ENCODE data around the gene ARL8A. TPM values are rescaled to one million over a fixed set of nuclear protein-coding genes. Genes with fewer than 3 reads are reported as not detected.
"Not testable (repeated sequence)": the region's sequence is repeated elsewhere in the genome, so short reads cannot be mapped to it uniquely, and the experiment has no call there.

Gene ARL8A
- total RNA-seq, 1 experiment from 2014 or later: 25.6 TPM

DNA sequence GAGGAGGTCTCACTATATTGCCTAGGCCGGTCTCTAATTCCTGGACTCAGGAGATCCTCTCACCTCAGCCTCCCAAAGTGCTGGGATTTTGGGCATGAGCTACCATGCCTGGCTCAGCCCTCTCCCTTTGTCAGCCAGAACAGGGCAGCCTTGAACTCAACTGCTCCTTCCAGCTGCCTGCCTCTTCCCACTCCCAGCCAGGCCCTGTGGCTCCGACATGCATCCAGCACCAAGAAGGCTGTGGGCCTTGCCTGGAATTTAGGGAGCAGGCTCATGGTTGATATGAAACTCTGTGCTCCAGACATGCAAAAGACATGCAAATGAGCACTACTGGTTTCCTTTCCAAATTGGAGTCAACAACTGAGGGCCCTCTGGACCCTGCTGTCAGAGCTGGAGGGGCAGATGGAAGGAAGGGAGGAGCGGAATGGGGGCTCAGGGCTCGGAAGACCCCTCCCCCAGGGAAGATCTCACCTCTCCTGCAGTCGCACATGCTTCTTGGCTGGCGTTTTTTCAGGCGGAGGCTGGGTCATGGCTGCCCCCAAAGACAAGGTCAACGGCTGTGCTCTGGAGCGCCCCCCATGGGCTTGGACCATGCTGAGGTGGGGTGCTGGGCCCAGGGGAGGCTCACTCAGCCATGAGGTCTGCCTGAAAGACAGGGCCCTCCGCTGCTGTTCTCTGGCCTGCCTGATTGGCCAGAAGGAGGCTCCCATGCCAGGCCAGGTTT, 14.4 kb upstream of the ARL8A start:
- DNase-seq (ENCODE audit: low read depth): no peak

DNA sequence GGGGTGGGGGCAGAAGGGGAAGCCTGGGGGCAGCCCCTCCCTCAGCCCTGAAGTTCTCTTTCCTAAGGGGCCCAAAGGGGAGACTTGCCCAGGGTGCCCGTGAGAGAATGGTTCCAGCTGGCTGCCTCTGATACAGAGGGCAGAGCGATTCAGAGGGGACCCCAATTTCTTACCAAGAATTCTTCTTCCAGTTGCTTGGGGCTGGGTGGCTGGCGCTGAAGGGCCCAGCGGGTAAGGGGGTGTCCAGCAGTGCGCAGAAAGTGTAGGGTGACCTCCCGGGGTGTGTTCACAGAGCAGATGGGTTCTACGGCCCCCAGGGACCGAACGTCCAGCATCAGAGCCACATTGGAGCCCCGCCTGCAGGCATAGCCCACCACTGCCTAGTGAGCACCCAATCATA, 13.4 kb upstream of the ARL8A start:
- DNase-seq (ENCODE audit: low read depth): no peak

DNA sequence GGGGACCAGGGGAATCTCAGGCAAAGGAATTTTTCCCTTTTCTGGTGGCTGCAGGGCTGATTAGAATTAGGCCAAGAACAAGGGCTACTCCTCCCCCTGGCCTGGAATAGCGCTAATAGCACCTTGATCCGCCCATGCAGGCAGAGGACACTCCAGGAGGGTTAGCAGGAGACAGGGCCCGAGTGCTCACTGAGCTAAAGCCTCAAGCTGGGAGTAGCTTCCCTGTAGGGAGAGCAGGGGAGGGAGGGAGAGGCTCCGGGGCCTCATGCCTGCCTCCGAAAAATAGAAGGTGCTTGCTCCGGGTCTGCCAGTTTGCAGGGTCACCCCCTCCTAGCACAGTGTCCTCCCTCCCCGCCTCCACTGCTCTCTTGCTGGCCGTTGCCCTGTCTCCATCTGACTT, 12.1 kb upstream of the ARL8A start:
- no peak for DNase-seq (ENCODE audit: low read depth)

DNA sequence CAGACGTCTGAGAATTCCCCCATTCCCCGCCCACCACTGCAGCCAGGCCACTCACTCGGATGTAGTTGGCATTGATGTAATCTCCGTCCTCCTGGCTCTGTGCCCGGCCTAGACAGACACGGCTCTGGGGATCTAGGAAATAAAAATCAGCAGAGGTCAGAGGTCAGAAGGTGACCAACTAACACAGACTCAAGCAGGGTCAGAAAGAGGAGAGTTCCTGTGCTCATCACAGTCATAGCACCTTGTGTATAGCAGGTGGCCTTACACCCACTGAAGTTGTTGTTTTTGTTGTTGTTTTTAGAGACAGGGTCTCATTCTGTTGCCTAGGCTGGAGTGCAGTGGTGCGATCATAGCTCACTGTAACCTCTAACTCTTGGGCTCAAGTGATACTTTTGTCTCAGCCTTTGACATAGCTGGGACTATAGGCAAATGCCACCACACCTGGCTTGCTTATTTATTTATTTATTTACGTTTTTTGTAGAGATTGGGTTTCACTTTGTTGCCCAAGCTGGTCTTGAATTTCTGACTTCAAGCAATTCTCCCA, 11.0 kb upstream of the ARL8A start:
- DNase-seq (ENCODE audit: low read depth): no peak

DNA sequence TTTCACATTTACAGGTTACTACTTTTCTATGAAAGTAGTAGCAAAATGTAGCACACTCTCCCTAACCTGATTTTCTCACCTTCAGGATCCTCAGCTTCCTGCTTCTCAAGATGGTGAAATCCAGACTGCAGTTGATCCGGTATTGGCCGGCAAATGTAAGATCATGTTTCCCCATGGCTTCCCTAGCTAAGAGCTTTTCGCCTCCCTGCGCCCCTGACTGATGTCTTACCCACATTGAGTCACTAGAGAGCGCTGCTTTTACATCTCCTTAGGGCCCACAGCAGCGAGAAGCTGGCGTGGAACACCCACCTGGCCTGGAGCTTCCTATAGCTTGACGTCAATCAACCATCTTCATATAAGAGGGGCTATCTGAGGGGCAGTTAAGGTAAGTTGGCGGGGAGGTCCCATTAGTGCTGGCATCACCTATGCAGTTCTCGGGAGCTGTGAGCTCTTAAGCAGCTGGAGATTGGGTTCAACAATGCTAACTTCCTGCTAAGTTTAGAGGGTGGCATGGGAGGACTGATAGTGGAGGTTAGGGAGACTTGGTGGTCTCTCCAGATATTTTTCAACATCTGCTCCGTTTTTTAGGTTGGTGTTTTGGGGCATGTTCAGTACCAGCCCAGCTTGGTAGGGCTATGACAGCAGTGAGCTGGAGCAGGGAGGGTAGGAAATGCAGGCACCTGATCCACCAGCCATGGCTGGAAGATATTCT, 10.4 kb upstream of the ARL8A start:
- peak; percentile 69 for DNase-seq (ENCODE audit: low read depth)

DNA sequence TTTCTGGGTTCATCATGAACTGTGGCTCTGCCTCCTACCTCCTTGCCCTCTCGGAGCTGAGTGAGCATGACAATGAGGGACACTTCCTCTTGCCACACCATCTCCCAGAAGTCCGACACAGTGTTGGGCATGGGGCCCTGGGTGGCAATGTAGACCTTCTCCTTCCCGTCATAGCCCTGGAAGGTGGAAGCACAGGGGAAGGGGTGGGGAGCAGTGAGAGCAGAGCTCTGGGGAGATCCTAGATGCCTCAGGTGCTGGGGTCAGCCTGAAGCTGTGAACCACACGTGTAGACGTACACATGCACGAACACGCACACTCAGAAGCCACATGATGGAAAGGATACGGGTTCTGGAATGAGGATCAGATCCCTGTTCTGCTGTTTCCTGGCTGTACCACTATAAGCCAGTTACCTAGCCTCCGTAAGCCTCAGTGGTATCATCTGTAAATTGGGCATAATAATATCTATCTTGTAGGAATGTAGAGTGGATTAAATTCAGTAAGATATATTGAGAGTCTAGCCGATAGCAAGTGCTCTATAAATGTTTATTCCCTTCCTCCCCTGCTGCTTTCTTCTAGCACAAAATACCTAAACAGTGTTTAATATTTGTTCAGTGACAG, 9.7 kb upstream of the ARL8A start:
- DNase-seq (ENCODE audit: low read depth): no peak

DNA sequence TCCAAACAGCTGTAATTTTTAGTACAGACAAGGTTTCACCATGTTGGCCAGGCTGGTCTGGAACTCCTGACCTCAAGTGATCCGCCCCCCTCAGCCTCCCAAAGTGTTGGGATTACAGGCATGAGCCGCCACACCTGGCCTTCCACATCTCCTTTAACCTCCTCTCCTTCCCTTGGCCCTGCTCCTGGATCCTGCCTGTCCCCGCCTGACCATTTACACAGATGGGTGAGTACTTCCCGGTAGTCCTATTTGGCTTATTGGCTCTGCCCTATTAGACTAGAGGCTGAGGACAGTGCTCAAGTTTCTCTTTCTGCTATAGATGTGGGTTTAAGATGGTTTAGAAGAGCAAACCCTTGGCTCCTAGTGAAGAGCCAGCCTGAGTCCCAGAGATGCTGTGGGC, 8.7 kb upstream of the ARL8A start:
- DNase-seq (ENCODE audit: low read depth): no peak

DNA sequence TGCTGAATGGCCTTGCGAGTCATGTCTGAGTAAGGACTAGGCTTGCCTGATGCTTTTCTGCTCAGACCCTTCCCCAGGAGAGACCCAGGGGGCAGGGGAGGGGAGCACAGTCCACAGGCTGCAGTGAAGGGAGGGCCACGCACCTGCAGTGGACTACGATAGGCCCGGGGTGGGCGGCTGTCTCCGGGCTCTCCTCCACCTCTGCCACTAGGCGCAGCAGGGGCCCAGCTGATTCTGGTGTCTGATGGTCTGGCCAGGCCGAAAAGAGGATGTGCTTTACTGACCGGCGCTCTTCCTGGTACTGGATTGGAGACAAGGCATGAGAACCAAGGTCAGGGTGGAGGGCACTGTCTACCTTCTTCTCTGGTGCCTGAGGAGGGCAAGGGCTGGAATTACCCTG, 7.9 kb upstream of the ARL8A start:
- no peak for DNase-seq (ENCODE audit: low read depth)

DNA sequence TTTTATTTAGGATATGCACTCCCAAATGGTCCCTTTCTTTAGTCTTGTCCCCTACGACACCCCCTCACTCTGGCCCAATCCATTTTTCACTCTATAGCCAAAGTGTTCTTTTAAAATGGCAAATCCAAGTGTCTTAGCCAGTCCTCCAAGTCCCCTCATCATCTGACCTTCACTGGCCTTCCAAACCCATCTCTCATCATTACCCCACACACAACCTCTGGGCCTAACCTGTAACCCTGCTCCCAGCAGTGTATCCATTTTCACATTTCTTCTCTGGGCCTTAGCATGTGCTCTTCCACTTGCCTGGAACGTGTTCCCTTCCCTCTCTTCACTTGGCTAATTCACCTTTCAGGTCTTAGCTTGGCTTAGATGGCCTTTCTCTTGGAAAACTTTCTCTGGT, 6.5 kb upstream of the ARL8A start:
- no peak for DNase-seq (ENCODE audit: low read depth)

DNA sequence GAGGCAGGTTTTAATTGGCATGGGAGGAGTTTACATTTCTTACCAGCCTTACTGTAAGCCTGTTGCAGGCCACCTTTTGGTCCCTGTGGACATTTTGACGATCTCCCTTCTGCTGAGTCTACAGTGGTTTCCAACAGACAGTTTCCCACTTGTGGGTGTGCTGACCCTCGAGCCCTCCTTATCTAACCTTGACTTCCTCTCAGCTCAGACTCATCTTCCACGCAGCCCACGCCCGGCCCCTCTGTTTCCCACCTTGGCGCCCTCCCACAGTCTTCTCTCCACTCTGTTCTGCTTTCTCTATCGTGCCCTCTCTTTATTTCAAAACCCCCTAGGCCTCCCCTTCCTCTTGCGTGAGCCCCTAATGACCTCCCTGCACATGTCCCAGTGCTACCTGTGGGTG, 6.1 kb upstream of the ARL8A start:
- DNase-seq (ENCODE audit: low read depth): no peak

DNA sequence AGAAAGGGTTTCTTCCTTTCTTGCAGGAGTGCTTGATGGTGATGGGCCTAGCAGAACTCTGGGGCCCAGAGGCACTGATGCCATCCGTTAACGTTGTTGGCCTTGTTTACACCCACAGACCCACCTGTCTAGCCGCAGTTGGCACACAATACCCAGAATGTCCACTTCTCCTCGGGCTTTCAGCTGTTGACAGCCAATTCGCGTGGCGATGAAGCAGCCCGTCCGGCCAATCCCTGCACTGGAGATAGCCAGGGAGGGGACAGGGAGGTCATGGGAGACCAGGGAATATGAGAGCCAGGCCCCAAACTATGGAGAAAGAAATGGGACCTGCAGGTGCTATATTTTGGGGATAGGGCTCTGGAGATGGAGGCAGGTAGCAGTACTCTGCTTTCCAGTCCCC, 5.7 kb upstream of the ARL8A start:
- no peak for DNase-seq (ENCODE audit: low read depth)

DNA sequence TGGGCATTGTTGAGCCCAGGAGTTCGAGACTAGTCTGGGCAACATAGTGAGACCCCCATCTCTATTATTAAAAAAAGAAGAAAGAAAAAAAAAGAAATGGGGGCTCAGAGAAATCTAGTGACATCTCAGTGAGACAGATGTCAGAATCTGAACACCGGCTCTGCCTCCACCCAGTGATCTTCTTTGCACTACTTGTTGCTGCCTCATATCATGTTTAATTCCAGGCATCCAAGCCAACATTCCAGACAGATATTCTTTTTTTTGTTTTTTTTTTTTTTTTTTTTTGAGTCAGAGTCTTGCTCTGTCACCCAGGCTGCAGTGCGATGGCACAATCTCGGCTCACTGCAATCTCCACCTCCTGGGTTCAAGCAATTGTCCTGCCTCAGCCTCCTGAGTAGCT, 5.0 kb upstream of the ARL8A start:
- no peak for DNase-seq (ENCODE audit: low read depth)

DNA sequence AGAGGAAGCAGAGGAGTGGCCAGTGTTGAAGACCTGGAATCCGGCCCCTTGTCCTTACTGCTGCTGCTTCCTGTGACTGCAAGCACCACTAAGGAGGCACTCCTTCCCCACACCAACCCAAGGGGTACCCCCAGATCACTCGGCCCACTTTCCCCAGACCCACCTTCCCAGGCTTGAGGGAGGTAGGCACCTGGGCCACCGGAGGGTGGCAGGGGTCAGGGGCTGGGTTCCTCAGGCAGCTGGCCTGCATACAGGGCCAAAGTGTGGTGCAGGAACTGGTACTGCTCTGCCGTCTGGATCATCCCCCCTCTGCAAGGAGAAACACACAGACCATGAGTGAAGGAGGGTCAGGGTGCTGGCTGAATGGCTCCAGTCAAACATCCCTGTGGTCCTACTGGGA, 3.9 kb upstream of the ARL8A start:
- no peak for DNase-seq (ENCODE audit: low read depth)

DNA sequence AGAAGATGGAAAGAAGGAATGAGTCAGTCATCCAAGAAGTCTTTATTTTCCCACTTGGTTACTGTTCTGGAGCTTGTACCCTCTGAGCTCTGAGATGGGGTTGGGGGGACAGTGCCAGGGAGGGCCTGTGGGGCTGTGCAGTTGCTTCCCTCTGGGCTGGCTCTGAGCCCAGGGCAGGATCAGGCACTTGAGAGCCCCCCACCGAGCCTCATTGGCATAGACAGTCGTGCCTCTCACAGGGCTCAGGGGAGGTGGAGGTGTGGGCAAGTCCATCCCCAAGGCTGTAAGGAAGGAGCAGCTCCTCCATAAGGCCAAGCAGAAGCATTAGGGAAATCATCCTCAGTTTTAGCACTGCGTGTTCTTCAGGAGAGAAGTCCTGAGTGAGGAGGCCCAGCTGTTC, 2.5 kb upstream of the ARL8A start:
- no peak for DNase-seq (ENCODE audit: low read depth)

DNA sequence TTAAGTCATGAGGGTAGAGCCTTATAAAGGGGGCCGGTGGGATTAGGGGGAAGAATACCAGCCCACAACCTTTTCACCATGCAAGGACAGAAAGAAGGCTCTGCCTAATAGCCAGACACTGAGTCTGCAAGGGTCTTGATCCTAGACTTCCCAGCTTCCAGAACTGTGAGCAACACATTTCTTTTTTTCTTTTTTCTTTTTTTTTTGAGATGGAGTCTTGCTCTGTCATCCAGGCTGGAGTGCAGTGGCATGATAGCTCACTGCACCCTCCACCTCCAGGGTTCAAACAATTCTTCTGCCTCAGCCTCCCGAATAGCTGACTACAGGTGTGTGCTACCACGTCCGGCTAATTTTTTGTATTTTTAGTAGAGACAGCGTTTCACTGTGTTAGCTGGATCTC, 1.7 kb upstream of the ARL8A start:
- no peak for DNase-seq (ENCODE audit: low read depth)

DNA sequence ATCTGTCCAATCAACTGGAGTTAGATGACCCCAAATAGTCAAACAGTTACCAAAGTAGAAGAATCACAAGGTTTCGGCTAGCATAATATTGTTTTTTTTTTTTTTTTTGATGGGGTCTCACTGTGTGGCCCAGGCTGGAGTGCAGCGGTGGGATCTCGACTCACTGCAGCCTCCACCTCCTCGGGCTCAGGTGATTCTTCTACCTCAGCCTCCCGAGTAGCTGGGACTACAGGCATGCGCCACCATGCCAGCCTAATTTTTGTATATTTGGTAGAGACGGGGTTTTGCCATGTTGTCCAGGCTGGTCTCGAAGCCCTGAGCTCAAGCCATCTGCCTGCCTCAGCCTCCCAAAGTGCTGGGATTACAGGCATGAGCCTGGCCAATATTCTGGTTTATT, 1.2 kb upstream of the ARL8A start:
- DNase-seq (ENCODE audit: low read depth): not testable (repeated sequence)

DNA sequence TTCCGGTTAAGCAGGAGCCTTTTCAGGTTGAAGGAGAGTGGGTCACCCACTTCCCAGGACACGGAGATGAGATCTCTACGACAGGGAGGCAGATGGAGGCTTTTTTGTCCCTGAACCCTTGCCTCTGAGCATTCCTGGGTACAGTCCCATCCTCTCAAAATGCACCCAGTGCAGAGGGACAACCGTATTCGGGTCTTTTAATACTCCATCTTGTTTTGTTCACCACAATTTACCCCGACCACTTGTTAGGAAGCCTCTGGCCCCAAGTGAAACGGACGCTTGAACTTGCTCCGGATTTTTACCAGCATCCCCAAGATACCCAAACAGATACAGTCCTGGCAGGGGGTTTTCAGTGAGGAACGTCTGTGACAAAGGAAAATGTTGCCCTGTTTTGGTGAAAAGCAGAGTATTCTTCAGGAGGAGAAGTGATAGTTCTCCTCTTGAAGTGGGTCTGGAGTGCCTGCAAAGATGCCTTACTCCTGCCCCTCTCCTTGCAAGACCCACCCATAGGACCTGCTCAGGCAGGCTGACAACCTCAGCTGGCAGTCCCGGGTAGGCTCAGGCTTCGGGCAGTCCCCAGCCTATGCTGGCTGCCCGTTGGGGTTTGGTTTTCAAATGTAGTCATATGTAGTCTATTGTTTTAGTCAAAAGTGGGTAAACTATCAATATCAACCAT, 669 bp upstream of the ARL8A start:
- DNase-seq (ENCODE audit: low read depth): no peak

DNA sequence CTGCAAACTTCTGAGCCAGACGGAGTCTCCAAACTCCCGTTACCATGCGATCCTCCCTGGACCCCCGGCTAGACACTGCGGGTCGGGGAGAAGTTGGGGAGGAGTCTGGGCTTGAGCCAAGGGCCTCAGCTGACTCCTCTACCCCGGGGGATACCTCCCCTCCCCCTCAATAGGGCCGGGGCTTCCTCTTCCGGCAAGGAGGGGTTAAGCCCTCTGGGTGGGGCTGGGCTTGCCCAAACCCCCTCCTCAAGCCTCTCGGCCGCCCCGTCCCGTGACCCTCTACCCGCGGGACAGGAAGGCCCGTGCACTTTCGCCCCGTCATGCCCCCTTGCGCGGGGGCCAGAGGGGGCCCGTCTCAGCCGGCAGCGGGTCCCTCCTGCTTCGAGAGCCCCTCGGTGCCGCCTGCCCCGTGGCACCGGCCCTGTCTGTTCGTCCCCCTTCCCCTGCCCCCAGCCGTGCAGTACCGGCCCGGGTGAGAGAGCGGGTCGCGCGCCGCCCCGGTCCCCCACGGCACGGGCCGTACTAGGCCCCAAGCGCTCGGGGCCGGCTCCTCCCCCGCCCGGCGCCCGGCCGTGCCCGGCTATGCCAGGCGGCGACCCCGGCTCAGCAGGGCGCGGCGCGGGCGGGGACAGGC, 652 bp downstream of the ARL8A start:
- peak; percentile 20 for DNase-seq (ENCODE audit: low read depth)

DNA sequence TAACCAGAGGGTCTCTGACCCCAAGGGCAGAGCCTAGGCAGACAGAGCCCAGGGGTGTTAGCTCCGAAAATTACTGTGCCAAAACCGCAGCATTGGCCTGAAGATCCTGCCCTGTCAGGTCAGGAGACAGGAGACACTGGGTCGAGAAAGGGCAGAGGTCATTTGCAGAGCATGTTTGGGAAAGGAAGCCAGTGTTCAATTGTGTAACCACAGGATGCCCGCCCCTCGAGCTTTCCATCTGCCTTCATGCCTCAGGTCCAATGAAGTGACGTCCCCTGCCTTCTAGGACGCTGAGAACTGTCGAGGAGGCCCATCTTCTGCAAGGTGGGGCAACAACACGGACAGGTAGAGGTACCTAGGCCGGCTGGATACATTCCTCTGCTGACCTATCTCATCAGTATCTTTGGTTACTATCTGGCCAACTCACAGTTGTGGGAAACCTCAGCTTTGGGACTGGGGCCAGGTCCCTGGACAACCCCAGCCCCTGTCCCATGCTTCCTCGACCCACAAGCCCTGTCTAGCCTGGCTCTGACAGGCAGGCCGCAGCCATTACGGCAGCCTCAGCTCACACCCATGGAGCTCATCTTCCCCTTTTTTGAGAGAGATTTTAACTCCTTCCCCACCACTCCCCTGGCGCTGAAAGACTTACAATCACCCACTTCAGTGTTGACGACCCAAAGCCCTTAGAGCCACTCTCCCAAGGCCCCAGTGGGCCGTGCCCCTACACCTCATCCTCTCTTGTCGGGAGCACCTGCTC, 1.3 kb downstream of the ARL8A start:
- no peak for DNase-seq (ENCODE audit: low read depth)

DNA sequence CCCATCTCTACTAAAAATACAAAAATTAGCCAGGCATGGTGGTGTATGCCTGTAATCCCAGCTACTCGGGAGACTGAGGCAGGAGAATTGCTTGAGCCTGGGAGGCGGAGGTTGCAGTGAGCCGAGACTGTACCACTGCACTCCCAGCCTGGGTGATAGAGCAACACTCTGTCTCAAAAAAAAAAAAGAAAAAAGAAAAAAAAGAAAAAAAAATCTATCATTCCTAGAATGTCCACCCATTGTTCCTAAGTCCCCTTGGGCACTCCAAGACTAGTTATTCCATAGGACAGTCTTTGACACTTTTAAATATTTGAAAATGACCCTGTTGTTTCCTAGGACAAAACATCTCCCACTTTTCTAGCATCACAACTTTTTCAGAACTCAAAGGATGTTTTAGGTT, 3.1 kb downstream of the ARL8A start:
- DNase-seq (ENCODE audit: low read depth): not testable (repeated sequence)

DNA sequence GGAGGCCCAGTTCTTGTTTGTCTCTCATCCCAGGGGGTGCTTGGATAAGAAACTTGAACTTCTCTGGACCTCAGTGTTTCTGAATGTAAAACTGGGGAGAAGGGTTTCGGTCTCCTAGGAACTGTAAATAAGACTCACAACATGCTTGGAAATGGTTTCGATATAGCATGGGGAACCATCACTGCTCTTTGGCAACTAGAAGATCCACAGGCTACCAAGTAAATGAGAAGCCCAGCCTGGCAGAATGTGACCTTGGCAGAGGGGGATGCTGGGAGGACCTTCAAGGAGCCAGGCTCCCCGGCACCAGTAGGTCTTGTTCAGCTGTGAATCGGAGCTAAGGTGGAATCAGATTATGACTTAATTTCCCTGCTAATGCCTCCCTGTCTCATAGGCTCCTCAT, 3.7 kb downstream of the ARL8A start:
- no peak for DNase-seq (ENCODE audit: low read depth)

Measured in LHCN-M2 (cell line).